ENCODE results near the gene SLC25A27. TPM values are rescaled to one million over a fixed set of nuclear protein-coding genes. Genes with fewer than 3 reads are reported as not detected.
A peak's percentile ranks its signal among the peaks of the same experiment; 100 is the strongest.

The SLC25A27 gene
- total and polyA plus RNA-seq, 2 experiments from 2014 or later, result 20.0 to 36.1 TPM

GRCh38 chr6:46629691-46630090 is 23.1 kb upstream of the SLC25A27 start:
- DNase-seq (ENCODE audit: low read depth in 1 of 2, low spot score in 1 of 2), result no peak
- Histone ChIP-seq H3K4me3 (no peak overlapping the region), H3K36me3 (no peaks in the 10 kb centered on the region), H3K4me1 (ENCODE audit: low read depth) (peaks cover 5% of the 10 kb centered on the region), H3K9me3 (ENCODE audit: low read depth) (no peaks in the 10 kb centered on the region), H3K27me3 (no peaks in the 10 kb centered on the region), H3K27ac (no peak overlapping the region)
- TF ChIP-seq CTCF (IDR thresholded peaks at IDR 0.05; ENCODE audit: low read depth, low read length), result no peak

- H3K27ac ChIP-seq, result no peak overlapping the region
- H3K36me3 ChIP-seq, result no peaks in the 10 kb centered on the region
- H3K9me3 ChIP-seq (ENCODE audit: low read depth), result no peaks in the 10 kb centered on the region
- H3K4me1 ChIP-seq (ENCODE audit: low read depth), result peaks cover 5% of the 10 kb centered on the region
- no peak for DNase-seq (ENCODE audit: low read depth in 1 of 2, low spot score in 1 of 2)
- no peak for TF ChIP-seq CTCF (IDR thresholded peaks at IDR 0.05; ENCODE audit: low read depth, low read length)
- no peaks in the 10 kb centered on the region for H3K27me3 ChIP-seq
- no peak overlapping the region for H3K4me3 ChIP-seq
These were observed 20.7 kb upstream of the SLC25A27 start for GRCh38 chr6:46632053-46632452.

GRCh38 chr6:46635462-46635861 is 17.3 kb upstream of the SLC25A27 start:
- DNase-seq (ENCODE audit: low read depth in 1 of 2, low spot score in 1 of 2), result no peak
- Histone ChIP-seq H3K27ac (no peak overlapping the region), H3K4me1 (ENCODE audit: low read depth) (no peaks in the 10 kb centered on the region), H3K4me3 (no peak overlapping the region), H3K27me3 (no peaks in the 10 kb centered on the region), H3K9me3 (ENCODE audit: low read depth) (no peaks in the 10 kb centered on the region), H3K36me3 (no peaks in the 10 kb centered on the region)
- TF ChIP-seq CTCF (IDR thresholded peaks at IDR 0.05; ENCODE audit: low read depth, low read length), result no peak

- no peaks in the 10 kb centered on the region for H3K36me3 ChIP-seq
- H3K27me3 ChIP-seq, result no peaks in the 10 kb centered on the region
- peak in 1 of 2 donors; percentile 50 for DNase-seq (ENCODE audit: low read depth in 1 of 2, low spot score in 1 of 2)
- H3K27ac ChIP-seq, result no peak overlapping the region
- TF ChIP-seq CTCF (IDR thresholded peaks at IDR 0.05; ENCODE audit: low read depth, low read length), result no peak
- no peaks in the 10 kb centered on the region for H3K9me3 ChIP-seq (ENCODE audit: low read depth)
- no peaks in the 10 kb centered on the region for H3K4me1 ChIP-seq (ENCODE audit: low read depth)
- H3K4me3 ChIP-seq, result no peak overlapping the region
These were observed 15.6 kb upstream of the SLC25A27 start for GRCh38 chr6:46637145-46637544.

- Histone ChIP-seq H3K9me3 (ENCODE audit: low read depth) (no peaks in the 10 kb centered on the region), H3K27ac (no peak overlapping the region), H3K27me3 (no peaks in the 10 kb centered on the region), H3K4me3 (no peak overlapping the region), H3K4me1 (ENCODE audit: low read depth) (no peaks in the 10 kb centered on the region), H3K36me3 (no peaks in the 10 kb centered on the region)
- no peak for TF ChIP-seq CTCF (IDR thresholded peaks at IDR 0.05; ENCODE audit: low read depth, low read length)
- no peak for DNase-seq (ENCODE audit: low read depth in 1 of 2, low spot score in 1 of 2)
These were observed 14.8 kb upstream of the SLC25A27 start for GRCh38 chr6:46637933-46638332.

DNA sequence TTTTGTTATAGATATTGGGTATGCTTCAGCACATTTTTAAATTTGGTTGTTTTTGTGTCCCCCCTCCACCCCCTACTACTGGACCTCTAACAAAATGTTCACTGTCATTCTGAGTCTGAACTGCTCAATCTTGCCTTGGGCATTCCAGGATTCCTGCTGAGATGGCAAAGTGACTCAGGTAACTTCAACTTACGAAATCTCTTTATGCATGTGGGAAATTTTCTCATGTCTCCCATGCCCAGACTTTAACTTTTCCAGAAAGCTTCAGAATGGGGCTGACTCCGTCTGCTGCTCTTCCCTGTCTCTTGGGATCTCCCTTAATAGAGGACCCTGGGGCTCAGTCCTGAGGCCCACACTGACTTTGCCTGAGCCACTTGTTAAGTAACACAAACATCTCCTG is 14.1 kb upstream of the SLC25A27 start:
- no peak for DNase-seq (ENCODE audit: low read depth in 1 of 2, low spot score in 1 of 2)
- TF ChIP-seq CTCF (IDR thresholded peaks at IDR 0.05; ENCODE audit: low read depth, low read length), result no peak
- Histone ChIP-seq H3K9me3 (ENCODE audit: low read depth) (no peaks in the 10 kb centered on the region), H3K4me1 (ENCODE audit: low read depth) (no peaks in the 10 kb centered on the region), H3K4me3 (no peak overlapping the region), H3K27ac (no peak overlapping the region), H3K36me3 (no peaks in the 10 kb centered on the region), H3K27me3 (no peaks in the 10 kb centered on the region)

All from cardiac muscle cell (in vitro differentiated cells and primary cell).